ENCODE results near the gene ANKRD12. TPM values are rescaled to one million over a fixed set of nuclear protein-coding genes. Genes with fewer than 3 reads are reported as not detected.

Gene ANKRD12
- total RNA-seq, 4 donors from 2014 or later = 43.5 to 59.7 (median 52.7) TPM

- no peak overlapping the region for H3K27ac ChIP-seq
- H3K27me3 ChIP-seq = no peaks in the 10 kb centered on the region
- no peak for DNase-seq (ENCODE audit: low spot score in 2 of 2)
- TF ChIP-seq EP300 (IDR thresholded peaks at IDR 0.05) (no peak), POLR2A (IDR thresholded peaks at IDR 0.05) (no peak), CTCF (IDR thresholded peaks at IDR 0.05) (no peak)
- 79 to 81% methylated on average over 6 of the region's 6 CpGs for WGBS, 2 donors
- no peak overlapping the region for H3K4me3 ChIP-seq
- no peaks in the 10 kb centered on the region for H3K9me3 ChIP-seq
- peaks cover 0 to 73% (median 12%) of the 10 kb centered on the region in 4 donors for H3K4me1 ChIP-seq
- H3K36me3 ChIP-seq = no peaks in the 10 kb centered on the region
Measured at GRCh38 chr18:9177031-9177430, 40.5 kb downstream of the ANKRD12 start.

- Histone ChIP-seq H3K27ac (peak overlapping the region in 1 of 4 donors; percentile 23), H3K27me3 (no peaks in the 10 kb centered on the region), H3K36me3 (peaks cover 0 to 3% (median 0%) of the 10 kb centered on the region in 3 donors), H3K4me3 (no peak overlapping the region), H3K4me1 (peaks cover 0 to 73% (median 13%) of the 10 kb centered on the region in 4 donors), H3K9me3 (no peaks in the 10 kb centered on the region)
- DNase-seq (ENCODE audit: low spot score in 2 of 2) = no peak
- TF ChIP-seq CTCF (IDR thresholded peaks at IDR 0.05) (no peak), EP300 (IDR thresholded peaks at IDR 0.05) (no peak), POLR2A (IDR thresholded peaks at IDR 0.05) (no peak)
- 87 to 89% methylated on average over 4 of the region's 4 CpGs for WGBS, 2 donors
Measured at GRCh38 chr18:9177466-9177865, 40.9 kb downstream of the ANKRD12 start.

GRCh38 chr18:9178557-9178956, 42.0 kb downstream of the ANKRD12 start:
- H3K27me3 ChIP-seq = no peaks in the 10 kb centered on the region
- DNase-seq (ENCODE audit: low spot score in 2 of 2) = no peak
- TF ChIP-seq EP300 (IDR thresholded peaks at IDR 0.05) = no peak
- TF ChIP-seq POLR2A (IDR thresholded peaks at IDR 0.05) = no peak
- TF ChIP-seq CTCF (IDR thresholded peaks at IDR 0.05) = no peak
- peaks cover 0 to 14% (median 0%) of the 10 kb centered on the region in 3 donors for H3K36me3 ChIP-seq
- no peaks in the 10 kb centered on the region for H3K9me3 ChIP-seq
- WGBS, 2 donors = 89 to 91% methylated on average over 1 of the region's 1 CpG
- no peak overlapping the region for H3K4me3 ChIP-seq
- H3K4me1 ChIP-seq = peaks cover 0 to 65% (median 9%) of the 10 kb centered on the region in 4 donors
- no peak overlapping the region for H3K27ac ChIP-seq

- Histone ChIP-seq H3K27me3 (no peaks in the 10 kb centered on the region), H3K4me1 (peaks cover 0 to 53% (median 8%) of the 10 kb centered on the region in 4 donors), H3K4me3 (no peak overlapping the region), H3K9me3 (no peaks in the 10 kb centered on the region), H3K27ac (no peak overlapping the region), H3K36me3 (peaks cover 0 to 25% (median 0%) of the 10 kb centered on the region in 3 donors)
- WGBS, 2 donors = 55 to 64% methylated on average over 3 of the region's 3 CpGs
- no peak for DNase-seq (ENCODE audit: low spot score in 2 of 2)
- no peak for TF ChIP-seq EP300 (IDR thresholded peaks at IDR 0.05)
- TF ChIP-seq POLR2A (IDR thresholded peaks at IDR 0.05) = no peak
- no peak for TF ChIP-seq CTCF (IDR thresholded peaks at IDR 0.05)
Measured at GRCh38 chr18:9181275-9181674, 44.7 kb downstream of the ANKRD12 start.

GRCh38 chr18:9182852-9183399, 46.3 kb downstream of the ANKRD12 start:
- no peak for TF ChIP-seq CTCF (IDR thresholded peaks at IDR 0.05)
- TF ChIP-seq POLR2A (IDR thresholded peaks at IDR 0.05) = no peak
- no peak for TF ChIP-seq EP300 (IDR thresholded peaks at IDR 0.05)
- Histone ChIP-seq H3K4me1 (peaks cover 0 to 40% (median 8%) of the 10 kb centered on the region in 4 donors), H3K36me3 (peaks cover 0 to 33% (median 0%) of the 10 kb centered on the region in 3 donors), H3K27ac (no peak overlapping the region), H3K9me3 (no peaks in the 10 kb centered on the region), H3K4me3 (no peak overlapping the region), H3K27me3 (no peaks in the 10 kb centered on the region)
- 82 to 85% methylated on average over 5 of the region's 5 CpGs for WGBS, 2 donors
- DNase-seq (ENCODE audit: low spot score in 2 of 2) = no peak

Measured in tibial nerve (tissue), 4 donors.